Measurements from ENCODE around the gene RSPH1. TPM values are rescaled to one million over a fixed set of nuclear protein-coding genes. Genes with fewer than 3 reads are reported as not detected.

Gene RSPH1
- total and polyA plus RNA-seq, 2 of the 8 experiments (the other 6 are each of a cell fraction or from before 2014, with no cell fraction given), result 0.24 TPM; not detected in 1

- Histone ChIP-seq H3K36me3 (ENCODE audit: control insufficient read depth in 2 of 4, insufficient read depth in 4 of 4, low read length in 3 of 4) (no peaks in the 10 kb centered on the region), H3K79me1 (ENCODE audit: low read depth, low read length) (no peaks in the 10 kb centered on the region), H3K4me1 (replicated peaks in 1 of 4; ENCODE audit: control insufficient read depth in 3 of 4, insufficient read depth in 4 of 4, low read length in 3 of 4) (no peaks in the 10 kb centered on the region), H4K5ac (ENCODE audit: insufficient read length, low read depth, low read length) (no peak overlapping the region), H2BK20ac (ENCODE audit: low read length) (no peak overlapping the region), H3K4ac (replicated peaks; ENCODE audit: insufficient read length, low read depth, low read length) (no peak overlapping the region), H3K4me3 (ENCODE audit: extremely low read depth in 1 of 4, insufficient read depth in 2 of 4, low read depth in 3 of 4, low read length in 4 of 4) (no peak overlapping the region), H3K79me2 (ENCODE audit: control insufficient read depth in 1 of 2, insufficient read depth in 2 of 2, low read length in 2 of 2) (no peaks in the 10 kb centered on the region), H2BK15ac (ENCODE audit: low read length) (0 out of 2 replicates have a peak overlapping the region, but pooled peaks have one; percentile 8), H2BK120ac (replicated peaks; ENCODE audit: low read depth, low read length) (no peak overlapping the region), H2BK12ac (ENCODE audit: low read depth, low read length) (no peak overlapping the region), H3K27ac (ENCODE audit: low read depth, low read length) (no peak overlapping the region), H3K27me3 (replicated peaks in 1 of 4; ENCODE audit: control insufficient read depth in 3 of 4, extremely low read depth in 1 of 4, insufficient read depth in 3 of 4, low read length in 3 of 4) (no peaks in the 10 kb centered on the region), H3K4me2 (ENCODE audit: insufficient read depth in 1 of 2, low read depth in 2 of 2, low read length in 2 of 2) (no peak overlapping the region), H3K23me2 (ENCODE audit: low read depth, low read length) (peaks cover 6% of the 10 kb centered on the region; the same call in 1 of the 2 replicates), H4K91ac (replicated peaks; ENCODE audit: insufficient read length, low read length) (no peak overlapping the region), H3K9ac (replicated peaks in 1 of 4; ENCODE audit: extremely low read depth in 1 of 4, low read depth in 3 of 4, low read length in 3 of 4) (no peak overlapping the region), H3K23ac (ENCODE audit: insufficient read length) (no peak overlapping the region), H4K20me1 (replicated peaks in 1 of 2; ENCODE audit: control insufficient read depth in 1 of 2, insufficient read depth in 2 of 2, low read length in 2 of 2) (peaks cover 0 to 7% of the 10 kb centered on the region in 2 experiments), H3K56ac (replicated peaks; ENCODE audit: insufficient read length, low read depth, low read length) (no peak overlapping the region), H4K8ac (ENCODE audit: extremely low read depth, insufficient read depth, low read length) (no peak overlapping the region), H2BK5ac (ENCODE audit: low read depth, low read length) (no peak overlapping the region), H3K18ac (ENCODE audit: extremely low read depth, low read length) (no peak overlapping the region), H3K14ac (ENCODE audit: insufficient read length) (no peak overlapping the region), H2AK5ac (ENCODE audit: low read depth, low read length) (no peak overlapping the region), H3K9me3 (ENCODE audit: insufficient read depth in 2 of 2, low read depth in 1 of 2, low read length in 1 of 2) (no peaks in the 10 kb centered on the region), H2AFZ (ENCODE audit: low read length) (no peak overlapping the region)
- 81% methylated on average over 6 of the region's 6 CpGs; no CpG with 5 or more reads in 1 of the 2 experiments for WGBS, 2 experiments (ENCODE audit: extremely low coverage in 1 of 2, insufficient coverage in 1 of 2, insufficient read length in 1 of 2, insufficient replicate concordance in 2 of 2, low coverage in 1 of 2, low lambda C conversion rate in 2 of 2, missing lambda C conversion rate in 1 of 2)
- DNase-seq (ENCODE audit: low read depth in 1 of 2, low spot score in 2 of 2), result no peak
- no peak for FAIRE-seq
- TF ChIP-seq SP4 (IDR thresholded peaks at IDR 0.05; ENCODE audit: low read length), result no peak
- no peak for TF ChIP-seq CBX8 (IDR thresholded peaks at IDR 0.05; ENCODE audit: borderline replicate concordance, low read depth, low read length)
- no peak for TF ChIP-seq POU5F1 (IDR thresholded peaks at IDR 0.05; ENCODE audit: low read depth, low read length)
- POLR2A ChIA-PET (ENCODE audit: partially characterized antibody), result no interaction called here
- CTCF ChIA-PET (ENCODE audit: partially characterized antibody), result interaction anchor here (1.4 to 1.6 kb wide), 4 partner anchors 30 to 183 kb away, joined by 4 to 7 read pairs (median 5); no protein-coding TSS in a partner anchor
These were observed 54.1 kb downstream of the RSPH1 start for GRCh38 chr21:42441963-42442362.

Data from H1 (cell line).